IPS-11a (cell line): ENCODE measurements around the gene ITCH.

Source experiments
- H3K4me3 ChIP-seq: one replicate; pipeline ENCODE4 v1.5.1; 2013; ENCODE audit warnings: low read depth, low read length, control low read depth

ITCH gene

GRCh38 chr20:34544109-34544796 lies 181.2 kb downstream of the ITCH start:
- H3K4me3 ChIP-seq, result peak overlapping the region; percentile 33

- H3K4me3 ChIP-seq, result no peak overlapping the region
These were observed 183.7 kb downstream of the ITCH start for GRCh38 chr20:34546751-34547181.

GRCh38 chr20:34547844-34548613 lies 185.0 kb downstream of the ITCH start:
- H3K4me3 ChIP-seq, result no peak overlapping the region

GRCh38 chr20:34549291-34549928 lies 186.3 kb downstream of the ITCH start:
- no peak overlapping the region for H3K4me3 ChIP-seq

GRCh38 chr20:34549929-34550305 lies 186.8 kb downstream of the ITCH start:
- no peak overlapping the region for H3K4me3 ChIP-seq

GRCh38 chr20:34552569-34552968 lies 189.5 kb downstream of the ITCH start:
- H3K4me3 ChIP-seq, result no peak overlapping the region

- no peak overlapping the region for H3K4me3 ChIP-seq
These were observed 190.3 kb downstream of the ITCH start for GRCh38 chr20:34553366-34553867.

GRCh38 chr20:34557936-34558319 lies 194.9 kb downstream of the ITCH start:
- peak overlapping the region; percentile 47 for H3K4me3 ChIP-seq

- H3K4me3 ChIP-seq, result peak within 1 kb of the TSS; percentile 47
These were observed 195.5 kb downstream of the ITCH start, which contains the start of gene MAP1LC3A for GRCh38 chr20:34558320-34559218. MAP1LC3A (plus strand) TSS chr20:34558718; CDS start chr20:34558869, 151 bp downstream.

GRCh38 chr20:34559311-34560140 lies 196.5 kb downstream of the ITCH start:
- H3K4me3 ChIP-seq, result no peak overlapping the region

GRCh38 chr20:34560141-34560523 lies 197.1 kb downstream of the ITCH start:
- no peak overlapping the region for H3K4me3 ChIP-seq

GRCh38 chr20:34560614-34561013 lies 197.5 kb downstream of the ITCH start:
- H3K4me3 ChIP-seq, result no peak overlapping the region
